IPS DF 4.7 (cell line): ENCODE results near the gene PIP4K2C.
"Not testable (repeated sequence)": the region's sequence is repeated elsewhere in the genome, so short reads cannot be mapped to it uniquely, and the experiment has no call there.

Experiments used
- DNase-seq: peaks from one replicate; pipeline ENCODE4 v3.0.0-alpha.2; 2013; ENCODE audit warnings: low spot score; ENCODE audit errors: extremely low read depth

PIP4K2C gene

DNA sequence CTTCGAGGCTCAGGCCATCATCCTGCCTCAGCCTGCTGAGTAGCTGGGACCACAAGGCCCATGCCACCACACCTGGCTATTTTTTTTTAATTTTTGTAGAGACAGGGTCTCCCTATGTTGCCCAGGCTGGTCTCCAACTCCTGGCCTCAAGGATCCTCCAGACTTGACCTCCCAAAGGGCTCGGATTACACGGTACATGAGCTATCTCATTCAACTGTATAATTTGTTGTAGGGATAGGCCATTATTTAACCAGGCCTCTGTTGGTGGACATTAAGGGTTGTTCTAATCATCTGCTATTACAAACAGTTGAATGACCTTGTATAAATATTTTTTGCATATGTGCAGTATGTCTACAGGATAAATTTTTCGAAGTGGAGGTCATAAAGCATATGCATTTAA lies 32.1 kb upstream of the PIP4K2C start:
- no peak for DNase-seq

DNA sequence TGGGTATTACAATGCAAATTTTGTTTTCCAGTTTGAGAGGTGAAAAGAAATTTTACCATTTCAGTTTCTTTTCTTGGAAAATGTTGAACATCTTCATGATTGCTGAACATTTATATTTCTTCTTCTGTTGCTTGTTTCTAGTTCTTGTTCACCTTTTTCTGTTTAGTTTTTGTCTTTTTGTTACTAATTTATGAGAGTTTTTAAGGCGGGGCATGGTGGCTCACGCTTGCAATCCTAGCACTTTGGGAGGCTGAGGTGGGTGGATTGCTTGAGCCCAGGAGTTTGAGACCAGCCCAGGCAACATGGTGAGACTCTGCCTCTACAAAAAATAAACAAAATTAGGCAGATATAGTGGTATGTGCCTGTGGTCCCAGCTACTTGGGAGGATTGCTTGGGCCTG lies 30.5 kb upstream of the PIP4K2C start:
- no peak for DNase-seq

DNA sequence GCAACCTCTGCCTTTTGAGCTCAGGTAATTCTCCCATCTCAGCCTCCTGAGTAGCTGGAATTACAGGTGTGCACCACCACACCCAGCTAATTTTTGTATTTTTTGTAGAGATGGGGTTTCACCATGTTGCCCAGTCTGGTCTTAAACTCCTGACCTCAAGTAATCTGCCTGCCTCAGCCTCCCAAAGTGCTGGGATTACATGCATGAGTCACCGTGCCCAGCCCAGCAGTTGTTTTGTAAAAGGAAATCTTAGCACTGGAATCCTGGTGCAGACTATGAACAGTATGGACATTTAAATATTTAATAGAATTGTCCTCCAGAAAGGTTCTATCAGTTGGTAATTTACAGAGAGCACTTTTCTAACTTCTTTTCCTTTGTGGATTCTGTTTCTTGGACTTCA lies 29.9 kb upstream of the PIP4K2C start:
- not testable (repeated sequence) for DNase-seq

DNA sequence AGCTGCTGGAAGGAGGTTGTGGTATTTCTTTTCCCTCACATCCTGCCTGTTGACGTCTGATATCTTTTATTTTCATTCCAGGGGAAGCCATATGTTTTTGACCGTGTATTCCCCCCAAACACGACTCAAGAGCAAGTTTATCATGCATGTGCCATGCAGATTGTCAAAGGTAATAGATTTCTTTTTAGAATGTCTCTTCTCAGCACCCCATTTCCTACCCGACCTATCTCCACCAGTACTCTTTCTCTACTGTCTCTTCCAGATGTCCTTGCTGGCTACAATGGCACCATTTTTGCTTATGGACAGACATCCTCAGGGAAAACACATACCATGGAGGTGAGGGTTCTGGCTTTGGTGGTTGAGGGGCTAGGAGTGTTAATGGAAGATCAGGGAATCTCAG lies 27.6 kb upstream of the PIP4K2C start:
- no peak for DNase-seq

DNA sequence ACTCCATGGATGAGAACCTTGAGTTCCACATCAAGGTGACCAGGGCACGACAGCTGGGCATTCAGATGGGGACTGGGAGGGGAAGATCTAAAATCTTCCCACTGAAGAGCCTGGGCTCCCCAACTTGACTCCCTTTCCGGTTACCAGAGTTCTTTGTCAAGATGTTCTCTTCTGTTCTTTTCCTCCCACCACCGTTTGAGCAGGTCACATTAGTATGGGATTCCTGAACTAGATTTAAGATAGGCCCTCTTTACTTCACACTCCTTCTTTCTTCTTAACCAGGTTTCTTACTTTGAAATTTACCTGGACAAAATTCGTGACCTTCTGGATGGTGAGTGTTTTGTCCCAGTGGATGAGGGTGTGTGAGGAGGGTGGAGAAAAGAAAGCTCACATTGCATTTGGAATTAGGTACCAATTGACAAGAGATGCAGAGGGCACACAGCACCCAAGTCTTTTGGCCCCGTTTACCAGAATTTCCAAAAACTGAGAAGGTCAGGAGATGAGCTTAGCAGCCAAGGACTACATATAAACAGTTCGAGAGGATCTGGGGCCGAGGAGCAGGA lies 26.7 kb upstream of the PIP4K2C start:
- DNase-seq = no peak

DNA sequence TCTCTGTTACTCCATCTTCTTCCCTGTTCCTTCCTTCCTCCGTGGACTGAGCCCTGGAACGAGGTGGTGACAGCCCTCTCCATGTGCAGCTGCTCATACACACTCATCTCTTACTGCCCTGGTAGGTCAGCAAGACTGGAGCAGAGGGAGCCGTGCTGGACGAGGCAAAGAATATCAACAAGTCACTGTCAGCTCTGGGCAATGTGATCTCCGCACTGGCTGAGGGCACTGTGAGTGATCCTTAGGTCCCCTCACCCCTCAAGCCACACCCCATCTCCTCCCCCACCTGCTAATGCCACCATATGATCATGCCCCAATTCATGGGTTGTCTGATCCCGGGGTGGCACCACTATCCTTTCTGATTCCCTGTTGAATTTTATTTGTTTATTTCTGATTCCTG lies 22.2 kb upstream of the PIP4K2C start:
- DNase-seq = no peak

DNA sequence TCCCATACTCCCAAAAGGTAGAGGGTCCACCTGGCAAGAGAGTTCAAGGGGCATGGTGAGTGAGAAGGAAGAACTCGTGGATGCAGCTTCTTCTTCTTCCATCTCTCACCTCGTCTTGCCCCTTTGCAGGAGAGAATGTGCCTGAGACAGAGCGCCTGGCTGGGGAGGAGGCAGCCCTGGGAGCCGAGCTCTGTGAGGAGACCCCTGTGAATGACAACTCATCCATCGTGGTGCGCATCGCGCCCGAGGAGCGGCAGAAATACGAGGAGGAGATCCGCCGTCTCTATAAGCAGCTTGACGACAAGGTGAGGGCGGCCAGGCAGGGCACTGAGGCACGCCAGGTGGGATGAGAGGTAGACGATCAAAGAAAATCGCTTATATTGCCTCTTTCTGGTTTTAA lies 21.1 kb upstream of the PIP4K2C start:
- DNase-seq = no peak

DNA sequence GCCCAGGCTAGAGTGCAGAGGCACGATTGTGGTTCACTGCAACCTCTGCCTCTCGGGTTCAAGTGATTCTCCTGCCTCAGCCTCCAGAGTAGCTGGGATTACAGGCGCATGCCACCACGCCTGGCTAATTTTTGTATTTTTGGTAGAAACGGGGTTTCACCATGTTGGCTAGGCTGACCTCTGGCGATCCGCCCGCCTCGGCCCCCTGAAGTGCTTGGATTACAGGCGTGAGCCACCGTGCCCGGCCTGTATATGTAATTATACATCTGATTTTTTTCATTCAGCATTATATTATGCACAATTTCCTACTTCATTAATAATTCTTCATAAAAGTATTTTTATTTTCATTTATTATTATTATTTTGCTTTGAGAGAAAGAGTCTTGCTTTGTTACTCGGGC lies 20.6 kb upstream of the PIP4K2C start:
- not testable (repeated sequence) for DNase-seq

DNA sequence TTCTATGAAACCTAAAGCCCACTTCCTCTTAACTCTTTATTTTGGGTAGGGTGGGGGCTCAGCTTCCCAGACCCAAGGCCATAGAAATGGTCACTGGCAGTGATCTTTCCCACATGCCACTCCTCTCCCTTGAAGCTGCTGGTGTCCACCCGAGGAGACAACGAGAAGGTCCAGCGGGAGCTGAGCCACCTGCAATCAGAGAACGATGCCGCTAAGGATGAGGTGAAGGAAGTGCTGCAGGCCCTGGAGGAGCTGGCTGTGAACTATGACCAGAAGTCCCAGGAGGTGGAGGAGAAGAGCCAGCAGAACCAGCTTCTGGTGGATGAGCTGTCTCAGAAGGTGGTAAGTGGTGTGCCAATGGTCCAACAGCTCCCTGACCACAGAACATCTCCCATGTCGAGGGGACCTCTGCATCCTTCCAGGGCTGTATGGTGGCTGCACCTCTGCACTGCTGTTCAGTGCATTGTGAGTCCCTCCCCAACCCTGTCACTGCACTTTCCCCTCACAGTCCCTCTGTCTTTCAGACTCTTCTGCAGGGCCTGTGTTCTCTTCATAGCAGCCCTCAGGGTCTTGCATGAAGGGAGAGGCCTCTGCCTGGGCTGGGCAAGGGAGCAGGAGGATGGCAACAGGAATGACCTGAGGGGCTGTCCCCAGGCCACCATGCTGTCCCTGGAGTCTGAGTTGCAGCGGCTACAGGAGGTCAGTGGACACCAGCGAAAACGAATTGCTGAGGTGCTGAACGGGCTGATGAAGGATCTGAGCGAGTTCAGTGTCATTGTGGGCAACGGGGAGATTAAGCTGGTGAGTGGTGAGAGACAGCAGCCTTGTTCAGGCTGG lies 18.8 kb upstream of the PIP4K2C start:
- no peak for DNase-seq

DNA sequence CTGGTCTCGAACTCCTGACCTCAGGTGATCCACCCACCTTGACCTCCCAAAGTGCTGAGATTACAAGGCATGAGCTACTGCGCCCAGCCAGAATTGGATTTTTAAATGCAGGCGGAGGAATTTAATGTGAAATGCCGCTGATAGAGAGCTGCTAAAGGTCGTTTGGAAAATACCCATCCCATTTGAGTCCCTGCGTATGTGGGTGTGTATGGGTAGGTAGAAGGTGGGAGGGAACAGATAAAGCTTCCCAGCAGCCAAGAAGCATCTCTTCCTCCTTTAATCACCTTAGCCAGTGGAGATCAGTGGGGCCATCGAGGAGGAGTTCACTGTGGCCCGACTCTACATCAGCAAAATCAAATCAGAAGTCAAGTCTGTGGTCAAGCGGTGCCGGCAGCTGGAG lies 16.2 kb upstream of the PIP4K2C start:
- no peak for DNase-seq

DNA sequence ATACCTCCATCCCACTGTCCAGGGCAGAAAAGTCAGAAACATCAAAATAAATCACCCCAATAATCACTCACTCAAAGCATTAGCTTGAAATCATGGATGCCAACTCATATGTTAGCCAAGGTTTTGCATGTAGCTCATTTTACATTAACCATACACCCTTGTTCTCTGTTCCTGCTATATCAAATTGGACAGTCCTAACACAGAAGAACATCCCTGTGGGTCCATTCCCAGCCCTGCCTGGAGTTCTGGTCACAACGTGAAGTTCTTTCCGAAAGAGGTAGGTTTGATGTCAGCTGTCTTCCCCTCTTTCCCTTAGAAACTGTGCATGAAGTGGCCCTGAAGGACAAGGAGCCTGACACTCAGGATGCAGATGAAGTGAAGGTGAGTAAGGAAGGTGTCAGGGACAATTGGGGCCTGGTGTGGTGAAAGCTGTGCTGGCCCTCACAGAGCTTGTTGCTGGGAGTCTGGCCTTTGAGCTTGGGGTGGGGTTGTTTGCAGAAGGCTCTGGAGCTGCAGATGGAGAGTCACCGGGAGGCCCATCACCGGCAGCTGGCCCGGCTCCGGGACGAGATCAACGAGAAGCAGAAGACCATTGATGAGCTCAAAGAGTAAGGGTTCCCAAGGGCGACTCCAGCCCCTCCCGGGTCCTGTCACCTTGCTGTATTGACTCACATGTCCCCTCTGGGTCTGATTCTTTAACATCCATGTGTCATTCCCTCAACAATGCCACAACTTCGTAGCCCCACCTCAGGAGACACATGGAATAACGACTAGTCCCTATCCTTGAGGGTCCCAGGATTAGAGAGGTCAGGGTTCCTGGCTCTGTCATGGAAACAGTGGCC lies 15.0 kb upstream of the PIP4K2C start:
- no peak for DNase-seq

DNA sequence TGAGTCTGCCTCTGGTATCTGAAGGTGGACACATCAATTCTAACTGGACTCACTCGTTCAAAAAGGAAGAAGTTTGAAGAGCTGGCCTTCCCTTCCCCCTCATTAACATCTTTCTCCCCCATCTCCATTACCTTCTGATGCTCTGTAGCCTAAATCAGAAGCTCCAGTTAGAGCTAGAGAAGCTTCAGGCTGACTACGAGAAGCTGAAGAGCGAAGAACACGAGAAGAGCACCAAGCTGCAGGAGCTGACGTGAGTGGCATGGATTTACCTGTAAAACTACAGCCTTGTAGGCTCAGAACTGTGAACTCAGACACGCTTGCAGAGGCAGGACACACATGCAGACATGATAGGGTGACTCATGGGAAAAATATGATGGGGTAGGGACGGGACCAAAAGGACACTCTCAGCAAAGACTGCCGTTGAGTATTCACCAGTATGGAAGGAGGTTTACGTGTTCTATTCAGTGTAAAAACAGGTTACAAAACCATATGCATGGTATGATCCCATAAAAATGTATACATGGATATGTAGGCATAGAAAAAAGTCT lies 14.3 kb upstream of the PIP4K2C start:
- DNase-seq = no peak

DNA sequence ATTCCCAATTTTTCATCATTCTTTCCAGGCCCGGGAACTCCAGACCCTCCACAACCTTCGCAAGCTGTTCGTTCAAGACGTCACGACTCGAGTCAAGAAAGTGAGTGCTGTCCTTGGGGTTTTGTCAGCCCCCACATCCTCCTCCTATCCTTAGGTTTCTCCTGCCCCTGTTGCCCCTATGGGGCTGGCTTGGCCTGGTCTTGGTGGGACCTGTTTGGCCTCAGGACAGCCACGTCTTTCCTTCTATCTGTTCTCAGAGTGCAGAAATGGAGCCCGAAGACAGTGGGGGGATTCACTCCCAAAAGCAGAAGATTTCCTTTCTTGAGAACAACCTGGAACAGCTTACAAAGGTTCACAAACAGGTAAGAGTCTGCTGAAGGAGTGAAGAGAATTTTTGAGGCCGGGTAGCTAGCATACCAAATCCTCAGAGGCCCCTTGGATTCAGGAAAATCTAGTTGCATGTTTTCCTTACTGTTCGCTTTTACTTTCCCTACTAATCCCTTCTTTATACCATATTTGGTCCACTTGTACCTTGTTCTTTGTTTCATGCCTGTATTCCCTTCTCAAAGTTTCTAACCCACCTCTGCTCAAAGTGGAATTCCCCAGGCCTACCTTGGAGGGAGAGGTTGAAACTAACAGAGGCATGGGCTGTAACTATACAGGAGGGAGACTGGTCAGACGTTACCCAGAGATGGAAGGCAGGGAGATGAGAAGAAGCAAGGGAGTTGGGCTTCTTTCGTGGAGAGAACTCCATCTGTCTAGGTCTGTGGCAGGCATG lies 12.8 kb upstream of the PIP4K2C start:
- no peak for DNase-seq

DNA sequence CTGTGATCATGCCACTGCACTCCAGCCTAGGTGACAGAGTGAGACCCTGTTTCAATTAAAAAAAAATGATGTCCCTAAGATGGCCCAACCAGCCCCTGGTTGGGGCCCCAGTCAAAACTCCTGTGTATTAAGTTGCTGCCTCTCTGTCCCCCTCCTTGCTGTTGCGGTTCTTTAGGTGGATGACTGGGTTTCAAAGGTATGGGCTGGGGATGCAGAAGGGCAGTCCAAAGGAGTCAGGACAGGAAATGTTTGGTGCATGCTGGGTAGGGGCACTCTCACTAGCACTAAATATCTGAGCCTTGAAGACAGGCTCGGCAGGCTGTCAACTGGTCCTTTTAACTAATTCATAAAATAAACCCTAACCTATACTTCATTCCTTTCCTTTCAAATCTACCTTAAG lies 12.0 kb upstream of the PIP4K2C start:
- no peak for DNase-seq

DNA sequence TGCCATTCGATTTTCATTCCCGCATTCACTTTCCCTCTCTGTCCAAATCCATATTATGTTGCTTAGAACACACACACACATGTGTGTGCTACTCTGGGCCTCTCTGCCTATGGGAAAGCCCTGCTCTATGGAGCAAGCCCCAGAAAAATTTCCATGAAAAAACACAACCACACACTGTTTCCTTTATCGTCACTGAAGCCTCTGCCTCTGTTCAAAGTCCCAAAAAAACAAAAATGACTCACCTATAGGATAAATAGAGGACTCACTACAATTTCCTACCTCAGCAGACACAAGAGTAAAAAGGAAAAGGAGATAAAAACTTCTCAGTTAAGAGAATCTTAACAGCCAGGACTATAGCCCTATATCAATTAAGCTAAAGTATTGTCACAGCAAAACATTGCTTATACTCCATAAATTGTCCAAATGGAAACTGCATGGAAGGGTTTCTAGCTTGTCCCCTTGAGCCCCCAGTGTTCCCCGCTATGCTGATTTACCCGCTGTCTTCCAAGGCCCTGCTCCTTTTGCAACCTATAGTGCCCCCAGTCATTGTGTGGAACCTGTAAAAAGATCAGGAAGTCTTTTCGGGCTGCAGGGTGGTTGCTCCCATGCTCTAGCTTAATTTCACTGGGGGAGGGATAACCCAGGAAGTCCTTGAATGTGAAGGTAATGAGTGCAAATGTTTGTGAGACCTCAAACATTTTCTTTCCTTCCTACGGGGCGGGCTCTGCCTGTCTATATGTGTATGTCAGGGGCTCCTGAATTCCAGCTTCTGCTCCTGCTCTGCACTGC lies 11.1 kb upstream of the PIP4K2C start:
- no peak for DNase-seq

DNA sequence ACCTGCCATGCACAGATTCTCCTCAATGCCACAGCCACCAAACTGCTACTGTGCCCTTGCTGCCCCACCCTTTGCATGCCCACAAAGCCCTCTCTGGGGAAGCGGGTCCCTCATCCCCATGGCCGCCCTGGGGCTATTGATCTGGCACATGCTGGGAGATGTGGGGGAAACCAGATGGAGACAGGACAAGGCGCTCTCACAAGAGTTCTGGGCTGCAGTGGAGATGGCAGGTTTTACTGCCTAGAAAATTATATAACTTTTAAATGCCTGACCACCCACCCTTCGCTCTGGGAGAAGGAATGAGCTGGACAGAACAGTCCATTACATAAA lies 10.6 kb upstream of the PIP4K2C start:
- DNase-seq = no peak

DNA sequence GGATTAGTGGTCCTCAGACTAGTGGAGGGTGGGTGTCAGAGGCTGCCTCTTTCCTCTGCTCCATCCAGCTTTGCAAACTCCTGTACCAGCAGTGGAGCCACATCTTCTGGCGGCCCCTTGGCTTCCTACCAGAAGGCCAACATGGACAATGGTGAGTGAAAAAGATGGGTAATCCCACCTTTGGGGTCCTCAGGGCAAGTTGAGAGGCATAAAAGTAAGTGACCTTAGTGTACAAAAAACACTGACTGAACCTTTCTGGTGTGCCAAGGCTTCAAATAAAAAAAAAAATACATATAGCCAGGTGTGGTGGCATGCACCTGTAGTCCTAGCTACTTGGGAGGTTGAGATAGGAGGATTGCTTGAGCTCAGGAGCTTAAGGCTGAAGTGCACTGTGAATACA lies 9.2 kb upstream of the PIP4K2C start:
- DNase-seq = no peak

DNA sequence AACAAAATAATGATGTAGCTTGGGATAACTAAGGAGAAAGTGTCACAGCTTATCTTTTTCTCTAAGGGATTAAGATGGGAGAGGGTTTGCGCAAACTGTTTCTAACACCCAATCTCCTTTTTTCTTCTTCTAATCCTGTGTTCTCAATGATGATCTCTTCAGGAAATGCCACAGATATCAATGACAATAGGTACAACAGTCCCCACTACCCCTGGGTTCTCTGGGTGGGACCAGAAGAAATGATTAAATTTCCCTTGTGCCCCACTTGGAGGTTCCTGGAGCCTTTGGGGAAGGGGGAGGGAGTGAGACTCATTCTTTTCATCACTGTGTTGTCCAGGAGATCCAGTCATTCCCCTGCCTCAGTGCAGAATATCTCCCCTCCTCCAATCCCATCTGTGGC lies 8.6 kb upstream of the PIP4K2C start:
- DNase-seq = no peak

DNA sequence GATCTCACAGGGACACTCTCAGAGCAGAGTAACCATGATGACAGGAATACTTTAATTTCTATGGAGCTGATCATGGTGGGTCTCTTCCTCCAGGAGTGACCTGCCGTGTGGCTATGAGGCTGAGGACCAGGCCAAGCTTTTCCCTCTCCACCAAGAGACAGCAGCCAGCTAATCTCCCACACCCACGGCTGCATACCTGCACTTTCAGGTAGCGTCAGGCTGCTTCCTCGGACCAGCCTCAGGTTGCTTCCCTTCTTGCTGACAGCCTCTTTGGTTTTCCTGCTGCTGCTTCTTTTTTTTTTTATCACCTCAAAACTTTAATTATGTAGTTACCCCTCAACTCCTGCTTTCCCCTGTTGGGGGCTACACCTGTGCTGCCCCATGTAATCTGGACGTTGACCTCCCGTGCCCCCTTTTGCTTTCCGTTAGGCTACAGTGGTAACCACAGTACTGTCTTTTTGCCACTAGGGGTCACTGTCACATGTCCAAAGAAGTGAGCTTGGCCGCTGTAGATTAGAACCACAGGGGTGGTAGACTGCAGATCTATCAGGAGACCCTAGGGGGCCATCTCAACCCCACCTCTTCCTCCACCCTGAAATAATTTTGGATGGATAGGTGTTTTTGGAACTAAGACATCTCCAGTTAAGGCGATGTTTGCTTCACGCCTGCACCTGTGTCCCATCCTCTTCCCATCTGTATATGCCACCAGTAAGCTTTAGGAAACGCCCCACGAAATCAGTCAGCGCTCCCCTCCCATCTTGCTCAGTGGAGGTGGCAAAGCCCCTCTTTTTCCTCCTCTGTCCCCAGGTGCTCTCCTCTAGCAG lies 7.8 kb upstream of the PIP4K2C start:
- DNase-seq = peak; percentile 78

DNA sequence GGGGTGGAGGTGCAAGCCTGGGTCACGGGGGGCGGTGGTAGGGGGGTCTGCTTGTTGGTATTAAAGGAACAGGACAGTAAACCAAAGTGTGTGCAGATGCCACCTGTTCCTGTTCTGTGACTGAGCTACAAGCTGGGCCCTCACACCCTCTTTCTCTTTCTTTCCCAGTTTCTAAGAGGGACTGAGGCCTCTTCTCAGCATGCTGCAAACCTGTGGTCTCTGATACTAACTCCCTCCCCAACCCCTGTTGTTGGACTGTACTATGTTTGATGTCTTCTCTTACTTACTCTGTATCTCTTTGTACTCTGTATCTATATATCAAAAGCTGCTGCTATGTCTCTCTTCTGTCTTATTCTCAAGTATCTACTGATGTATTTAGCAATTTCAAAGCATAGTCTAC lies 6.9 kb upstream of the PIP4K2C start:
- no peak for DNase-seq
